ENCODE measurements around the gene TEPSIN.
A peak's percentile ranks its signal among the peaks of the same experiment; 100 is the strongest.

TEPSIN gene, protein sequence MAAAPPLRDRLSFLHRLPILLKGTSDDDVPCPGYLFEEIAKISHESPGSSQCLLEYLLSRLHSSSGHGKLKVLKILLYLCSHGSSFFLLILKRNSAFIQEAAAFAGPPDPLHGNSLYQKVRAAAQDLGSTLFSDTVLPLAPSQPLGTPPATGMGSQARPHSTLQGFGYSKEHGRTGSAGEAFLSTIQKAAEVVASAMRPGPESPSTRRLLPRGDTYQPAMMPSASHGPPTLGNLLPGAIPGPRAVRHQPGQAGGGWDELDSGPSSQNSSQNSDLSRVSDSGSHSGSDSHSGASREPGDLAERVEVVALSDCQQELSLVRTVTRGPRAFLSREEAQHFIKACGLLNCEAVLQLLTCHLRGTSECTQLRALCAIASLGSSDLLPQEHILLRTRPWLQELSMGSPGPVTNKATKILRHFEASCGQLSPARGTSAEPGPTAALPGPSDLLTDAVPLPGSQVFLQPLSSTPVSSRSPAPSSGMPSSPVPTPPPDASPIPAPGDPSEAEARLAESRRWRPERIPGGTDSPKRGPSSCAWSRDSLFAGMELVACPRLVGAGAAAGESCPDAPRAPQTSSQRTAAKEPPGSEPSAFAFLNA

GRCh38 chr17:81238815-81239713 is at the start of gene TEPSIN, which contains the start of gene NDUFAF8:
TSS of gene TEPSIN (minus strand) at chr17:81239055. CDS start at chr17:81239033, 22 bp downstream.
TSS of gene NDUFAF8 (plus strand) at chr17:81239318. CDS start at chr17:81239364, 46 bp downstream.
- peak; percentile 92 for DNase-seq

DNA sequence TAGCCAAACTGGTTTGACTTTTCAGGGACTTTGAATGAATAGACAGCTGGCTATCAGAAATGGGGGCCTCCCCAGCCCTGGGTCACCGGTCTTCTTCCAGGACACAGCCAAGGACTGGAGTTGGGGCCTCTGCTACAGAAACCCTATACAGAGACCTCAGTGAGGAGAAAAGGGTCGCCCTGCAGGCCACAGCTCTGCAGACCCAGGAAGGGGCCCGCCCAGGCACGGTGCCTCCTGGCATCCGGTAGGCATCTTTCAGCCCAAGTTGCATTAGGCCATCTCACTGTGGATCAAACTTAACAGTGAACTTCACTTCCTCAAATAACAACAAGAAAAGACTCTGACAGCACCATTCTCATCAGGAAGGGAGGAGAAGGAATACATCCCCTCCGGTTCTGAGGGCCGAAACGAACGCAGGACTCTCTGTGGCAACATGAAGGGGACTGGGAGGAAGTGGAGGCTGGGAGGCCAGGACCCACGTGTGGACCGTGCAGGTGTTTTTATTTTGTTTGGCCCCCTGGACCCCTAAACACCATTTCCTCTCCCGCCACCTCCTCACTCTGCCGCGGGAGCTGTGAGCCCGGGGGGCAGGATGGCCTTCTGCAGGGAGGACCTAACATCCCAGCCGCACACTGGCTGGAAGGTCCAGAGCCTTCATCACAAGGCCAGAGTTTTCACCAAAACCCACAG is 49.0 kb upstream of the TEPSIN start:
- no peak for DNase-seq

- no peak for DNase-seq
These were observed 48.3 kb upstream of the TEPSIN start for GRCh38 chr17:81287152-81287551.

DNA sequence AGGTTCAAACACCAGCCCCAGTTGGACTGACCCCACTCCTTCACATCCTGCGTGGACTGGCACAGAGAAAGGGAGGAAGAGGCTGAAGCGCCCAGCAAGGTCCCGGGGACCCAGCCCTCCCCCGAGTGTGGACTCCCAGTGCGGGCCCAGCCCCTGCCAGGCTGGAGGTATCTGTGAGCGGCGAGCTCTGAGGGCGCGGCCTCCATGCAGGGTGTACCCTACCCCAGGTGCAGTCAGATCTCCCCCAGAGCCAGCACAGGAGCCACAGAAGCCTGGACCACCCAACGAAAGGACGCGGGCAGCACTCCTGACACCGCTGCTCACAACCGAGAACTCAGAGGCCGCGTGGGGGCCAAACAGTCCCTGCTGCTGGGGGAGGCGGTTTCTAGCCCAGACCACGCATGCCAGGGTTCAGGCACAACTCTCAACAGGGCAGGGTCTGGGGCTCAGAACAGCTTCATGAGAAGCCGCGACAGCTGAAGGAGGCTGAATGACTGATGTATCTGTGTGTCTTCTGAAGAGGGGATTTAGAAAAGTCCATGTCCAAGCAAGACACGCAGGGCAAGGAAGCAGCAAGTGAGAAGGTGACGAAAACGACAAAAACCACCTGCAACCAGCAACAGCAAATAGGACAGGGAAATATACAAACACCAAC is 47.8 kb upstream of the TEPSIN start:
- no peak for DNase-seq

- no peak for DNase-seq
These were observed 47.0 kb upstream of the TEPSIN start for GRCh38 chr17:81285894-81286293.

- peak; percentile 34 for DNase-seq
These were observed 46.5 kb upstream of the TEPSIN start for GRCh38 chr17:81285179-81285878.

- no peak for DNase-seq
These were observed 44.0 kb upstream of the TEPSIN start for GRCh38 chr17:81282876-81283275.

- no peak for DNase-seq
These were observed 43.3 kb upstream of the TEPSIN start for GRCh38 chr17:81282141-81282540.

DNA sequence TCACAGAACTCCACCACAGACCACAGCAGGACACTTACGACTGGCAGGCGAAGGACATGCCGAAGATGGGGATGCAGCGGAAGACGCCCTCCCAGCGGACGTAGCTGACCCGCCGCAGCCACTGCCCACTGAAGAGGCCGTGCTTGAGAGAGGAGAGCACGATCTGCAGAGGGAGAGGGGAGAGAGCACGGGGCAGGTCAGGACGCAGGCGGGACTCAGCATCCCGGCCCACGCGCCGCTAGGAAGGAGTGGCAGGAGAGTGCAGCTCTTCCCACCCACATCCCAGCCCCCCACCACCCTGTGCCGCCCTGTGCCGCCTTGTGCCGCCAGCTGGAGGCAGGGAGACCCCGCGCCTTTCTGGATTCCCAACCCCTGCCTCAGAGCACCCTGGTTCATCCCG is 41.7 kb upstream of the TEPSIN start:
- DNase-seq, result no peak

GRCh38 chr17:81279278-81280275 is 40.7 kb upstream of the TEPSIN start:
- no peak for DNase-seq

DNA sequence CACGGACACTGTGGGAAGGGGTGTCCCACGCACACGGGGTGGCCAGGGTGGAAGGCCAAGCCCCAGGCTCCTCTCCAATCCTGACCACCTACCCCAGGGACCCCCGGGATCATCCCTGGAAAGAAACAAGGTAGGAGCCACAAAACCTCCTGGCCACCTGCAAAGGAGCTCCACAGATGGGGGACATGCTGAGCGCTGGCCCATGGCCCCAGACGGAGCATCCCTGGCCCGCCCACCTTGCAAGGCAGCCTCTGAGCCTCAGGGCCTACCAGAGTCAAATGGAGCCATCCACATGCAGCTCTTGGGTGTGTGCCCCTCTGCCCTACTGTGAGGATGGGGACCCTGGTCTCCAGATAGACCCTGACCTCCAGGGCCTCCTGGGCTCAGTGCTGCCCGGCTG is 40.0 kb upstream of the TEPSIN start:
- DNase-seq, result no peak

- no peak for DNase-seq
These were observed 39.3 kb upstream of the TEPSIN start for GRCh38 chr17:81277946-81278693.

GRCh38 chr17:81277421-81277820 is 38.6 kb upstream of the TEPSIN start:
- DNase-seq, result no peak

DNA sequence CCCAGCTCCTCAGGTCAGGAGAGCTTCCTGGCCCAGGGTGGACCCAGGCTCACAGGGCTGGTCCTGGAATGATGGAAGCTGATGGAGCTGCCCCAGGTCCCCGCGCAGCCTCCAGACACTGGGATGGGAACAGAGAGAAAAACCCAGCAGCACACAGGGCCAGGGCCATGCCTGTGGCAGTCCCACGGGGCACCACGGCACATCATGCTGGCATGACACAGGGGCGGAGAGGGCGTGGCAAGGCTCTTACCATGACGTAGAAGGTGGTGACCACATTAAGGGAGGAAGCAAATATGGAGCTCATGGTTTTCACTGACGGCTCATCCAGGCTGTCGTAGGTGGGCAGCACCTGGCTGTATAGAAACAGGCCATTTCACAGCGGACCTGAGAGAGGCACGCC is 37.9 kb upstream of the TEPSIN start:
- DNase-seq, result no peak

DNA sequence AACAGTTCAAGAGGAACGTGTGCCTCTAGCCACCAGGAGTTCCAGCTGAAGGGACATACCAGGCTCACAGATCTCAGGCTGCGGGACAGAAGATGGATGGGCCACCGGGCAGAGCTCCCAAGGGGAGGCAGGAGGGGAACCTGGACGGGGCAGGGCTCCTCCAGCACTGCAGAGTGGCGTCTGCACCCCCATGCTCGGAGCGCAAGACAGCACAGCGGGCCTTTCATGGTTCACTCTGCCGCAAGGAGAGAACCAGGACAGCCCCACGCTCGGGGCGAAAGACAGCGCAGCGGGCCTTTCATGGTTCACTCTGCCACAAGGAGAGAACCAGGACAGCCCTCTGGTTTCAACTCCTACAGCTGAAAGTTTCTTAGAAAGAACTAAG is 35.6 kb upstream of the TEPSIN start:
- no peak for DNase-seq

DNA sequence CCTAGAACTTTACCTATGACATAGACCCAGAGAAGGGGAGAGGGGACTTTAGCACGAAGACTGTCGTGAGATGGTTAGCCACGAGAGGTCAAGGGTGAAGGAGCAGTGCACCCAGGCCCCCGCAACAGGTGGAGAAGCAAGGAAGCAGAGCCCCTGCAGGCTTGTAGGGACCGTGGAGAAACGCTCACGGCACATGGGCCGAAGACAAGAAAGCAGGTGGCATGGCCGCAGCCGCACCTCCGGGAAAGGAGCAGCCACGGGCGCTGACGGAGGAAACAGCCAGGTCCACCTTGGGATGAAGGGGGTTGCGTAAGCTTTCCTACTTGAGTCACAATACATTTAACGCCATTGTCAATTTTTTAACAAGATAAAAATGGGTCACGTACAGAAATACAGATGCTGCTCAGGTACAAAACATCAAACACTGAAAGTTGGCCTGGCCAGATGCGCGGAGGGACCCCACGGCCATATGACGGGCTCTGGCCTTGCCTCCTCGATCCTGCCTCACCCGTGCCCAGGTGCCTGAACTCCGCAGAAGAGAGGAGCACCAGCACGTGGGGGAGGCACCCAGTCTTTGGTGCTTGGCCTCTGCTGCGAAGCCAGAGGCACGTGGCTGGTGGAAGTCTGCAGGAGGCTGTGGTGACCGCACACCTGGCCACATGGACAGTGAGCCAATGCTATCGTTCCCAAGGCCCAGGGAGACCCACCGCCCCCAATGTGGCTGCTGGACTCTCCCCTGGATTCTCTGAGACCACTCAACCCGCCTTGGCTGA is 35.0 kb upstream of the TEPSIN start:
- DNase-seq, result no peak

DNA sequence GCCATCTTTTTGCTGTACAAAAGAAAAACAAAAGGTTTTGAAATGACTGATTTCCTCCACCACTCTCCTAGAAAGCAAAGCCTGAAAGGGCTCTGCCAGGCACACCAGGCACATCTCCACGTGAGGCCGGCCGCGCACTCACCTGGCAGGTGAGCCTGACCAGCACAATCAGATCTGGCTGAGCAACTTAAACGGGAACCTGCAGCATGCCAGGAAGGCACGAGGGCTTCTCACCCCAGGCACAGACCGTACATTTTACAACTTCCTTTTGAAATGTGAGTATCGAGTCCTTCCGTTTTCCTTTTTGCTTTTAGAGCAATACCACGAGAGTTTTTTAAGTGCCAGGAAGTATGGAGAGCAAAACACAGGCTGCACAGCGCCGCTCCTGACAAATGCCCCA is 33.8 kb upstream of the TEPSIN start:
- DNase-seq, result no peak

- DNase-seq, result no peak
These were observed 32.4 kb upstream of the TEPSIN start for GRCh38 chr17:81271226-81271625.

DNA sequence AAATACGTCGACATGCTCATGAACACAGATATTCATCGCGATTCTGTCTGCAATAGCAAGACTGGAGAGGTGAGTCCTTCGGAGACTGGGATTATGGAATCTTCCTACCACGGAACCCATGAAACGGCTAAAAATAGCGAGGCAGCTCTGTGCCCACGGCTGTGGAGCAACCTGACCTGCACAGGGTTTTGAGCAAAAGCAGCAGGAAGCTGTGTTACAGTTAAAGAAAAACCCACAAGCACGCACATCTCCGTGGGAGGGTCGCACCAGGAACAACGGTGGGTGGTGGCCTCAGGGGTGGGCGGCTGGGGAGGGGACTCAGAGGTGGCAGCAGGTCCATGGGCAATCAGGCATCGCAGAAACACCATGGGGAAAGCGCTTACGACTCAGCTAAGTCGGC is 31.4 kb upstream of the TEPSIN start:
- DNase-seq, result no peak
